ENCODE results near the gene MISP3.
A peak's percentile ranks its signal among the peaks of the same experiment; 100 is the strongest.

Gene MISP3

DNA sequence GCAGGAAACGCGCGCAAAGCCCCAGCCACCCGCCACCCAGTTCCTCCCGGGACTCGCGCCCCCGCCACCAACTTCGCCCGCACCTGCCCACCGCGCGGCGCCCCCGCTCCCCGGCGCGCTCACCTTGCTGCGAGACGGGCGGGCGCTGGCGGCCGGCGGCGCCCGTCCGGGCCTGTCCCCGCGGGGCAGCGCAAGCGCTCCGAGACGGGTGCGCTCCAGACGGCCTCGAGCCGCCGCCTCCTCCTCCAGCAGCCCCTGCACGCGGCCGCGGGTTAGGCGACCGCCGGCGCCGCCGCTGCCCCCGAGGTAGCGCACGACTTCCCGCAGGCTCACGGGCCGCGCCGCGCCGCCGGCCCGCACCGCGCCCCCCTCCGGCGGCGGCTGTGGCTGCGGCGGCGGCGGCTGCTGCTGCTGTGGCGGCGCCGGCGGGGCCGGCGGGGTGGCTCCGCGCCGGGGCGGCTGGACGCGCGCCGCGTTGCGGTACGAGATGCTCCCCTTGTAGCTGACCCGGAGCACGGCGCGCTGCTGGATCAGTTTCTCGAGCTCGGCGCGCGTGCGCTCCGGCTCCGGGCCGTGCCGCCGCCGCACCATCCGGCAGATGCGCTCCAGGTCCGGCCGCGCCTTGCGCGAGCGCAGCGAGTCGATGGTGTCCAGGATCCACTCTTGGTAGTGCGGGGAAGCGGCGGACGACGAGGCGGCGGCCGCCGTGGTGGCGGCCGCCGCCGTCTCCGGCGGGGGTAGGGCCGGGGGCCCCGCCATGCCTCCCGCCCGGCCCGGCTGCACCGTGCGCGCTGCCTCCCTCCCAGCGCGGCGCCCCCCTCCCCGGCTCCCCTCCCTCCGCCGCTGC lies 17.3 kb downstream of the MISP3 start:
- peak overlapping the region; percentile 47 for H3K4me3 ChIP-seq (replicated peaks; ENCODE audit: low read depth, low read length)
- TF ChIP-seq, protein P1, sequence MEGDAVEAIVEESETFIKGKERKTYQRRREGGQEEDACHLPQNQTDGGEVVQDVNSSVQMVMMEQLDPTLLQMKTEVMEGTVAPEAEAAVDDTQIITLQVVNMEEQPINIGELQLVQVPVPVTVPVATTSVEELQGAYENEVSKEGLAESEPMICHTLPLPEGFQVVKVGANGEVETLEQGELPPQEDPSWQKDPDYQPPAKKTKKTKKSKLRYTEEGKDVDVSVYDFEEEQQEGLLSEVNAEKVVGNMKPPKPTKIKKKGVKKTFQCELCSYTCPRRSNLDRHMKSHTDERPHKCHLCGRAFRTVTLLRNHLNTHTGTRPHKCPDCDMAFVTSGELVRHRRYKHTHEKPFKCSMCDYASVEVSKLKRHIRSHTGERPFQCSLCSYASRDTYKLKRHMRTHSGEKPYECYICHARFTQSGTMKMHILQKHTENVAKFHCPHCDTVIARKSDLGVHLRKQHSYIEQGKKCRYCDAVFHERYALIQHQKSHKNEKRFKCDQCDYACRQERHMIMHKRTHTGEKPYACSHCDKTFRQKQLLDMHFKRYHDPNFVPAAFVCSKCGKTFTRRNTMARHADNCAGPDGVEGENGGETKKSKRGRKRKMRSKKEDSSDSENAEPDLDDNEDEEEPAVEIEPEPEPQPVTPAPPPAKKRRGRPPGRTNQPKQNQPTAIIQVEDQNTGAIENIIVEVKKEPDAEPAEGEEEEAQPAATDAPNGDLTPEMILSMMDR (IDR thresholded peaks at IDR 0.05; ENCODE audit: low read depth, low read length, missing control alignments) = no peak
- no peak for DNase-seq (ENCODE audit: extremely low read depth, low read depth)

DNA sequence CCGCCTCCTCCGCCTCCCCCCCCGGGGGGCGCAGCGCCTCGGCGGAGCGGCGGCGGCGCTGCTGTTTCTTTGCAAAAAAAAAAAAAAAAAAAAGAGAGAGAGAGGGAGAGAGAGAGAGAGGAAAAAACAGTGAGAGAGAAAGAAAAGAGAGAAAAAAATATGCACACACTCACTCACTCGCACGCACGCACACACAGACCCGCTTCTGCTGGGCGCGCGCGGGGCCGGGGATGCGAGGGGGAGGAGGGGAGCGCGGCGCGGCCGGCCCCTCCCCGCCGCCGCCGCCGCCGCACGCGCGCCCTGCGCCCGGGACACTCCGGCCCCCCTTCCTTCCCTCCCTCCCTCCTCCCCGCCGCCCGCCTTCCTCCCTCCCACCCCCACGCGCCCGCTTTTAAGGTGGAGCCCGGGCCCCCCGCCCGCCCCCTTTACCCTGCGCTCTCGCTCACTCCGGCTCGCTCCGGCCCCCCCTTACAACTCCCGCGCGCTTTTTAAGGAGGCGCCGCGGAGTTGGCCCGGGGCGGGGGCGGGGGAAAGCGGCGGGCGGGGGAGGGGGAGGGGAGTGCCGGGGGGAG lies 18.0 kb downstream of the MISP3 start, which contains the start of gene SAMD1:
Gene SAMD1, minus strand, starts transcription at position 243 of the 572 bp plus-strand sequence.
- TF ChIP-seq, protein P1 (IDR thresholded peaks at IDR 0.05; ENCODE audit: low read depth, low read length, missing control alignments) = no peak
- DNase-seq (ENCODE audit: extremely low read depth, low read depth) = no peak
- H3K4me3 ChIP-seq (replicated peaks; ENCODE audit: low read depth, low read length) = peak within 1 kb of the TSS; percentile 59

DNA sequence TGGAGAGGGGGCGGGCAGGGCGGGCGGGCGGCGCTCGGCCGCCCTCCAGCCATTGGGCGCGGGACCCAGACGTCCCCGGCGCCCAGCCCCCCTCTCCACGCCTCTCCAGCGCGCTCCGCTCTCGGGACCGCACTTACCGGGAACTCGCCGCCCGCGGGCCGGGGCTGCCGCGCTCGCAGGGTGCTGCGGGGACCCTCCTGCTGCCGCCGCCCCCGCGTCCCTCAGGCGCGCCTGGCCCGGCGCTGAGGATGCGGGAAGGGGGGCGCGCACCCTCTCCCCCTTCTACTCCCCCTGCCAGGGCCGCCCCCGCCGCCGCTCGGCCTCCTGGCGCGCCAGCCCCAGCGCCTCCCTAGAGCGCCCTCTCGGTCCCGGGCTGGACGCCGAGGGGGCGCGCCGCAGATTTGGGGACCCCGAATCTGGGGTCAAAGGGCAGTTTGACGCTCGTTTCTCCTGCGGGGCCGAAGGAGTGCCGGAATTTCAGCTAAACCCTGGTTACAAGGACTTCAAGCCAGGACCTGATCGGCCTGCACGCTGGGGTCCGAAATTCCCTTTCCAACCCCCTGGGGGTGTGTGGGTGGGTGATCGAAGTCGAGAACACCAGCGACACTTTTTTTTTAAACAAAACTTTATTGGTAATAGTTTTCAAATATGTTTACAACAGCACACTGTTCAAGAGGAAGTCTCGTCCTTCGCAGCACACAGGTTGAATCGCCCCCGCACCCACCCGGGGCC lies 18.7 kb downstream of the MISP3 start:
- peak overlapping the region; percentile 59 for H3K4me3 ChIP-seq (replicated peaks; ENCODE audit: low read depth, low read length)
- TF ChIP-seq, protein P1 (IDR thresholded peaks at IDR 0.05; ENCODE audit: low read depth, low read length, missing control alignments) = peak; percentile 25
- DNase-seq (ENCODE audit: extremely low read depth, low read depth) = no peak

DNA sequence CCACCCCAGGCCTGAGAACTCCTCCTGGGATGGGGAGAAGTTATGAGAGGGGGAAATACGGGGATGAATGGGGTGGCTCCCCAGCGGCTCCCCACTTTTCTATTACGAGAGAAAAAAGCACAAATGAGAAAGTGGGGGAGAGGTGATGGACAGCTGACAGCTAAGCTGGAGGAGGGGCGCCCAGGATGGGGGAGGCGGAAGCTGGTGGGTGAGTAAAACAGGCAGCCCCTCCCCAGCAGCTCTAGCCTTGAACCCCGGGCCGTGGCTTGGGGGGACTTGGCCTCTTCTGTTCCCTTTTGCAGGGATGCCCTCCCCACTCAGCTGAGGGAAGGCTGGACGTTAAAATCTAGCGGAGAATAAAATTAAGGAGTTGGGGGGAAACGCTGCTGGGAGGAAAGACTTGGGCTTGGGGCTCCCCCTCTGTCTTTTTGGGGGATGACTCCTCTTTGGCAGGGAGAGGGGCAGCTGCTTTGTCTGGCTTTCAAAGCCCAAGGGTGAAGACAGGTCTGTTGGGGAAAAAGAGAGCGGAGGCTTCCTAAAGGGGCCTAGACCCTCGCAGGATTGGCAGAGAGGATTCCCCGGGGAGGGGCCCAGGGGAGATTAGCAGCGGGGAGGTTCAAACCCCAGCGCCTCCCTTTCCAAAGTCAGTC lies 19.4 kb downstream of the MISP3 start:
- DNase-seq (ENCODE audit: extremely low read depth, low read depth) = no peak
- TF ChIP-seq, protein P1 (IDR thresholded peaks at IDR 0.05; ENCODE audit: low read depth, low read length, missing control alignments) = no peak
- H3K4me3 ChIP-seq (replicated peaks; ENCODE audit: low read depth, low read length) = peak overlapping the region; percentile 59

DNA sequence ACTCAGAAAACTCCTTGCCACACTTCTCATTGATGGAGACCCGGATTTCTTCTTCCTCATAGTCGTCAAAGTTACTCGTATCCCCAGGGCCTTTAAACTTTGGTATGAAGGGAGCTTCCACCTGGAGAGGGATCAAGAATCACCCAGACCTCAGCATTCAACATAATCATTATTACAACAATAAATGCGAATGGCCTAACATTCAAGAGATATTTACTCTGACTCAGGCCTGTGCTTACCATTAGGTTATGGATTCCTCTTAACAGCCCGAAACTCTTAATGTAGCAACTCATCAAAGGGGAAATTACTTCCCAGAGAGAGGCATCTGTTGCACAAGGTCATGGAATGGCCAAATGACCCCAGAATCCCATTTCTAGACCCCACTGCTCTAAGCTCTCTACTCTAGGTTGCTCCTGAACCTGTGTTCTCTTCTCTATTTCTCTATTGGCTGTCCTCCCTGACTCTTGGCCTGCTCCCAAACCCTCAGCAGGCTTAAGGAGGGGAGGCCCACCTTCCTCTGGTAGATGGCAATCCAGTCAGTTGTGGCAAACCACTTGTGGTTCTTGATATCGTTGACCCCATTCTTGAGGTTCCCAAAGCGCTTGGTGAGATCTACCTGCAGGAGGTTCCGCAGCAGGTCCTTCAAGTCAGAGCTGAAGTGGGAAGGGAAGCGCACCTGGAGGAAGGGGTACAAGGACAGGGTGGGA lies 20.7 kb downstream of the MISP3 start:
- DNase-seq (ENCODE audit: extremely low read depth, low read depth) = no peak
- no peak overlapping the region for H3K4me3 ChIP-seq (replicated peaks; ENCODE audit: low read depth, low read length)
- TF ChIP-seq, protein P1 (IDR thresholded peaks at IDR 0.05; ENCODE audit: low read depth, low read length, missing control alignments) = no peak

DNA sequence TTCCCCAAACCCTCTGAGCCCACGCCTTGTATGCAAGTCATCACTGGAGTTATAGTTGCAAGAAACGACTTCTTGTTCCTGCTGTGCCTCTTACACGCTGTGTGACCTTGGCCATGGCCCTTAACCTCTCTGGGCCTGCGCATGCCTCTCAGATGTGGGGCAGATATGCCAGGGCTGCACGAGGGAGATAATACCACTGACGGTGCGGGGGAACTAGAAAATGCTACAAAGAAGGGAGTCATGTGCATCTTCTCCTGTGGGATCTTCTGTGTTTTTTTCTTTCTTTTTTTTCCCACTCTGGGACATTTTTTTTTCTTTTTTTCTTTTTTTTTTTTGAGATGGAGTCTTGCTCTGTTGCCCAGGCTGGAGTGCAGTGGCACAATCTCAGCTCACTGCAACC lies 22.3 kb downstream of the MISP3 start:
- H3K4me3 ChIP-seq (replicated peaks; ENCODE audit: low read depth, low read length) = no peak overlapping the region
- no peak for DNase-seq (ENCODE audit: extremely low read depth, low read depth)
- TF ChIP-seq, protein P1 (IDR thresholded peaks at IDR 0.05; ENCODE audit: low read depth, low read length, missing control alignments) = no peak
